GM10248 (cell line): Measurements from ENCODE around the gene WDR73.

Experiments
- CTCF ChIA-PET: fragments of 300-600 bp; sonication (Branson Sonifier 250); formaldehyde crosslinking; extraction: SDS; loops from one replicate; lab custom pipeline; 2021; ENCODE audit warnings: antibody characterized with exemption; lab: Yijun Ruan, JAX
- POLR2A ChIA-PET: fragments of 350-650 bp; sonication (Branson Sonifier 250); formaldehyde crosslinking; extraction: SDS; loops from one replicate; lab custom pipeline; 2020; ENCODE audit warnings: antibody characterized with exemption; lab: Yijun Ruan, JAX
- DNase-seq: peaks from one replicate; pipeline ENCODE4 v3.0.0; 2012; ENCODE audit errors: extremely low spot score
- TF ChIP-seq, protein P1 (sequence below): IDR thresholded peaks from 2 replicates; pipeline ENCODE4 v1.5.1; 2012; ENCODE audit warnings: mild to moderate bottlenecking, low read depth; ENCODE audit errors: extremely low read depth, missing control alignments, control extremely low read depth

WDR73 gene

GRCh38 chr15:84634228-84634837, 19.8 kb downstream of the WDR73 start:
- ChIA-PET CTCF (interaction anchor here (0.9 to 2.5 kb wide), 4 partner anchors 15 to 64 kb away, joined by 3 to 6 read pairs (median 4); no protein-coding TSS in a partner anchor), POLR2A (no interaction called here)
- TF ChIP-seq, protein P1, sequence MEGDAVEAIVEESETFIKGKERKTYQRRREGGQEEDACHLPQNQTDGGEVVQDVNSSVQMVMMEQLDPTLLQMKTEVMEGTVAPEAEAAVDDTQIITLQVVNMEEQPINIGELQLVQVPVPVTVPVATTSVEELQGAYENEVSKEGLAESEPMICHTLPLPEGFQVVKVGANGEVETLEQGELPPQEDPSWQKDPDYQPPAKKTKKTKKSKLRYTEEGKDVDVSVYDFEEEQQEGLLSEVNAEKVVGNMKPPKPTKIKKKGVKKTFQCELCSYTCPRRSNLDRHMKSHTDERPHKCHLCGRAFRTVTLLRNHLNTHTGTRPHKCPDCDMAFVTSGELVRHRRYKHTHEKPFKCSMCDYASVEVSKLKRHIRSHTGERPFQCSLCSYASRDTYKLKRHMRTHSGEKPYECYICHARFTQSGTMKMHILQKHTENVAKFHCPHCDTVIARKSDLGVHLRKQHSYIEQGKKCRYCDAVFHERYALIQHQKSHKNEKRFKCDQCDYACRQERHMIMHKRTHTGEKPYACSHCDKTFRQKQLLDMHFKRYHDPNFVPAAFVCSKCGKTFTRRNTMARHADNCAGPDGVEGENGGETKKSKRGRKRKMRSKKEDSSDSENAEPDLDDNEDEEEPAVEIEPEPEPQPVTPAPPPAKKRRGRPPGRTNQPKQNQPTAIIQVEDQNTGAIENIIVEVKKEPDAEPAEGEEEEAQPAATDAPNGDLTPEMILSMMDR = no peak
- DNase-seq = no peak

DNA sequence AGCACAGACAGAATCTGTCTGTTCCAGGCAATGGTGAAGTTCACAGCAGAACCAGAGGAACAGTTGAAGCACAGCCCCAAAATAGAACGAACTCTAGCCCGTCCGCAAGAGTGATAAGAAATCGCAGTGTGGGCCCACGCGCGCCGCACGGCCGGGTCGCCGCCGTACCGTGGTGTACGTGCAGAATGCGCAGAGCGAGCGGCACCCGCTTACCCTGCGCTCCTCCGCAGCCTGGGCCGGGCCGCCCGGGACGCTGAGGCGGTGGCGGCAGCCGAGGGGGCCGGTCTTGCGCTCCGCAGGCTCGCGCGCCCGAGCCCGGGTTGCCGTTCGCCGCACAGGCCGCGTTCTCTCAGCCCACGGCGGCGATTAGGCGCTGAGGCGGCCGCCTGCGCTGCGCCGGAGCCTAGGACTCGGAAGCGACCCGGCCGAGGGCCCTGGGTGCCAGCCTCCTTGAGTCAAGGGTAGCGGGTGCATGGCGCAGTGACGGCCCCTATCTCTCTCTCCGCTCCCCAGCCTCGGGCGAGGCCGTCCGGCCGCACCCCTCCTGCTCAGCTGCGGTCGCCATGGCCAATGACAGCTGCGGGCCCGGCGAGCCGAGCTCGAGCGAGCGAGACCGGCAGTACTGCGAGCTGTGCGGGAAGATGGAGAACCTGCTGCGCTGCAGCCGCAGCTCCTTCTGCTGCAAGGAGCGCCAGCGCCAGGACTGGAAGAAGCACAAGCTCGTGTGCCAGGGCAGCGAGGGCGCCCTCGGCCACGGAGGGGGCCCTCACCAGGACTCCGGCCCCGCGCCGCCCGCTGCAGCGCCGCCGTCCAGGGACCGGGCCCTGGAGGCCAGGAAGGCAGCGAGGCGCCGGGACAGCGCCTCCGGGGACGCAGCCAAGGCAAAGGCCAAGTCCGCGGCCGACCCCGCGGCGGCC, 20.5 kb downstream of the WDR73 start:
- TF ChIP-seq, protein P1 = no peak
- peak; percentile 47 for DNase-seq
- POLR2A ChIA-PET = no interaction called here
- CTCF ChIA-PET = interaction anchor here (1.1 to 2.5 kb wide), 3 partner anchors 22 to 63 kb away, joined by 3 to 6 read pairs (median 4); no protein-coding TSS in a partner anchor

DNA sequence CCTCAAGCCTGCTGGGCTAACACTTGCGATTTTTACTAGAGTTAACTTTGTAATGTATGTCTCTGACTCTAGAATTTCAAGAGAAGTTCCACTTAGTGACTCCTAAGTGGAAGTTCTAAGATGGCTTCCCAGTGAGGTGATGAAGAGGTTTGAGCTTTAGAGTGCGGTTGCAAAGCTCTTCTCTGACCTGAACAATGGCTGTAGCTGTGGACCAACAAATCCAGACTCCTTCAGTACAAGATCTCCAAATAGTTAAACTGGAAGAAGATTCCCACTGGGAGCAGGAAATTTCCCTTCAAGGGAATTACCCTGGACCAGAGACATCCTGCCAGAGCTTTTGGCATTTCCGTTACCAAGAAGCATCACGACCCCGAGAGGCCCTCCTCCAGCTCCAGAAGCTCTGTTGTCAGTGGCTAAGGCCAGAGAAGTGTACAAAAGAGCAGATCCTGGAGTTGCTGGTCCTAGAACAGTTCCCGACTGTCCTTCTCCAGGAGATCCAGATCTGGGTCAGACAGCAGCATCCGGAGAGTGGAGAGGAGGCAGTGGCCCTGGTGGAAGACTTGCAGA, 22.3 kb downstream of the WDR73 start:
- POLR2A ChIA-PET = no interaction called here
- no peak for DNase-seq
- TF ChIP-seq, protein P1 = no peak
- CTCF ChIA-PET = interaction anchor here (1.0 to 2.6 kb wide), 12 partner anchors 11 to 140 kb away, joined by 3 to 9 read pairs (median 6); partner anchors contain the start of gene NMB

- TF ChIP-seq, protein P1 = no peak
- POLR2A ChIA-PET = no interaction called here
- DNase-seq = no peak
- CTCF ChIA-PET = interaction anchor here (2.1 to 2.2 kb wide), 2 partner anchors 15 to 41 kb away, joined by 5 to 7 read pairs; no protein-coding TSS in a partner anchor
Observed at GRCh38 chr15:84629033-84629432, 25.1 kb downstream of the WDR73 start.

GRCh38 chr15:84625123-84625522, 29.0 kb downstream of the WDR73 start:
- ChIA-PET POLR2A (no interaction called here), CTCF (interaction anchor here (1.0 to 1.5 kb wide), 5 partner anchors 13 to 29 kb away, joined by 3 to 6 read pairs (median 4); partner anchors contain the start of gene WDR73)
- TF ChIP-seq, protein P1 = no peak
- no peak for DNase-seq

GRCh38 chr15:84624359-84624758, 29.7 kb downstream of the WDR73 start:
- TF ChIP-seq, protein P1 = no peak
- ChIA-PET CTCF (interaction anchor here (1.1 to 1.3 kb wide), 3 partner anchors 12 to 53 kb away, joined by 3 to 5 read pairs (median 4); no protein-coding TSS in a partner anchor), POLR2A (interaction anchor here (0.5 to 0.6 kb wide), 3 partner anchors 22 to 83 kb away, joined by 3 to 5 read pairs (median 3); no protein-coding TSS in a partner anchor)
- no peak for DNase-seq
